Gastroesophageal sphincter (tissue), 3 donors: ENCODE results near the gene TLL1.

ENCODE experiments used
- CTCF ChIP-seq, 4 experiments: fragments of 200-600 bp in 2 of 4; fragments of 450-650 bp in 2 of 4; sonication (generic) in 1 of 4; IDR thresholded peaks; one replicate each; pipeline ENCODE4 v1.5.1; 2017 to 2019; ENCODE audit warnings: antibody characterized with exemption in 4 of 4, mild to moderate bottlenecking in 2 of 4, moderate library complexity in 2 of 4
- POLR2AphosphoS5 ChIP-seq: sonication (generic); formaldehyde crosslinking; IDR thresholded peaks from one replicate; pipeline ENCODE4 v1.6.1; 2017; ENCODE audit warnings: antibody characterized with exemption

DNA sequence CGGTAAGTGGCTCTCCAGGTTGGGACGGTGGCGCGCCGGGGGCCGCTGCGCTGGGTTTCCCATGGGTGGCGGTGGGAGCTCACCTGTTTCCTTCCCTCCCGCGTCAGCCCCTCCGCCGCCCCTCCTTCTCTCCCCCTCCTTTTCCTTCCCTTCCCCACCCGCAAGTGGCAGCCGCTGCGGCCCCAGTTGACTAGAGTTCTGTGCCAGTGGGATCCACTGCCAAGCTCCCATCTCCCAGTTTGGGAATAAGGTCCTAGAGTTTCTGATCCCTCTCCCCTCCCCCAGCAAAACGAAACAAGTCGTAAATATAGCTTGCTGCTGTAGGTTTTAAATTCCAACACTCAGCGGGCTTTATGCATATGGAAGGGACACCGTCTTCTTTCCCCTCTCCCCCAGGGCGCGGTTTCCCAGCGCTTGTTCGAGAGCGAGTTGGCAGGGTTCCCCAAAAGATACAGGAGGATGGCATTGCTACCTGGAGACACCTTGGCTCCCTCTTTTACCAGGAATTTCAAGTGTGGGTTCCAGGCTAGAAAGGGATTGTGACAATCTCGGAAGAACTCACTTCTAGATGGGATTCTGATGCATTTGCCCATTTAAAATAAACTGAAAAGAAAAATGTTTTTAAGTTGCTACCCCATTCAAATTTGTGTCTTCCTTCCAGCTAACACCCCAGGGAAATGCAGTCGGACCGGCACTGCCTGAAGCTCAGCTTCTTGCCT, 1.2 kb downstream of the TLL1 start:
- TF ChIP-seq CTCF (IDR thresholded peaks at IDR 0.05): no peak
- no peak for TF ChIP-seq POLR2AphosphoS5
